Glutamatergic neuron (in vitro differentiated cells): Measurements from ENCODE around the gene FBXL14. TPM values are rescaled to one million over a fixed set of nuclear protein-coding genes. Genes with fewer than 3 reads are reported as not detected.

Source experiments
- DNase-seq: peaks from one replicate; pipeline ENCODE4 v3.0.0; 2022
- H3K27ac Mint-ChIP-seq: one replicate; pipeline ENCODE4 v1.8.0; 2020; ENCODE audit warnings: mild to moderate bottlenecking, mixed read lengths, inconsistent platforms; ENCODE audit not compliant: unreplicated experiment
- H3K27me3 Mint-ChIP-seq: one replicate; pipeline ENCODE4 v1.8.0; 2020; ENCODE audit warnings: mild to moderate bottlenecking, moderate library complexity, mixed read lengths, inconsistent platforms; ENCODE audit not compliant: unreplicated experiment
- H3K36me3 Mint-ChIP-seq: one replicate; pipeline ENCODE4 v1.8.0; 2020; ENCODE audit warnings: mild to moderate bottlenecking, mixed read lengths, inconsistent platforms; ENCODE audit not compliant: unreplicated experiment
- H3K4me1 Mint-ChIP-seq: one replicate; pipeline ENCODE4 v1.8.0; 2020; ENCODE audit warnings: mild to moderate bottlenecking, low read depth, mixed read lengths, inconsistent platforms; ENCODE audit not compliant: unreplicated experiment
- H3K4me3 Mint-ChIP-seq: one replicate; pipeline ENCODE4 v1.8.0; 2020; ENCODE audit warnings: mild to moderate bottlenecking, mixed read lengths, inconsistent platforms; ENCODE audit not compliant: unreplicated experiment
- H3K9me3 Mint-ChIP-seq: one replicate; pipeline ENCODE4 v1.8.0; 2020; ENCODE audit warnings: mild to moderate bottlenecking, moderate library complexity, mixed read lengths, inconsistent platforms; ENCODE audit not compliant: unreplicated experiment
- total RNA-seq: library from RNA; stranded (reverse); fragmentation: NEBNext Ultra II Directional; extraction: Animal tissue kit (Norgen Biotek cat#: 25700); gene quantifications from one replicate; pipeline ENCODE4 v1.2.1, GENCODE V29; 2021; ENCODE audit not compliant: unreplicated experiment
- TF ChIP-seq, protein P1 (sequence below): fragments of 200-600 bp; sonication (generic); IDR thresholded peaks from one replicate; pipeline ENCODE4 v1.5.0; 2021; ENCODE audit not compliant: partially characterized antibody, unreplicated experiment

The FBXL14 gene
- total RNA-seq, 1 donor from 2014 or later: 28.8 TPM

DNA sequence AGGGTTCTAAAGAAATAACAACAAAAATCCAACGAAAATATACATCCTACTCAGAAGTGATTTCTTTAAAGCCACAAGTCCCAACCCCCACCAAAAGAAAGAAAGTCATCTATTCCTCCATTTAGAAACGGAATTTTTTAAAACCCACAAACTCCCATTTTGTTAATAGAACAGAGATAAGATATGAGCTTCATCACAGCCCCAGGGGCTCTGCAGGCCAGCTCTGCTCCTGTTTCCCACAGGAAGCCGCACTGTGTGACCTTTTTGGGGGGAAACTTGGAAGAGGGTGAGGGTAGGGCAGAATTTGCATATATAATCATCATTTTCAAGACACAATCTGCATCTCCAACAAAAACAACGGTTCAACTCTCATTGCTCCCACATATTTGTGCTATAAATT lies 2.8 kb downstream of the FBXL14 start:
- Mint-ChIP-seq H3K27me3 (peaks cover 23% of the 10 kb centered on the region), H3K27ac (peak overlapping the region; percentile 90), H3K4me1 (peaks cover 38% of the 10 kb centered on the region), H3K9me3 (peaks cover 26% of the 10 kb centered on the region), H3K4me3 (peak overlapping the region; percentile 94), H3K36me3 (peaks cover 8% of the 10 kb centered on the region)
- TF ChIP-seq, protein P1, sequence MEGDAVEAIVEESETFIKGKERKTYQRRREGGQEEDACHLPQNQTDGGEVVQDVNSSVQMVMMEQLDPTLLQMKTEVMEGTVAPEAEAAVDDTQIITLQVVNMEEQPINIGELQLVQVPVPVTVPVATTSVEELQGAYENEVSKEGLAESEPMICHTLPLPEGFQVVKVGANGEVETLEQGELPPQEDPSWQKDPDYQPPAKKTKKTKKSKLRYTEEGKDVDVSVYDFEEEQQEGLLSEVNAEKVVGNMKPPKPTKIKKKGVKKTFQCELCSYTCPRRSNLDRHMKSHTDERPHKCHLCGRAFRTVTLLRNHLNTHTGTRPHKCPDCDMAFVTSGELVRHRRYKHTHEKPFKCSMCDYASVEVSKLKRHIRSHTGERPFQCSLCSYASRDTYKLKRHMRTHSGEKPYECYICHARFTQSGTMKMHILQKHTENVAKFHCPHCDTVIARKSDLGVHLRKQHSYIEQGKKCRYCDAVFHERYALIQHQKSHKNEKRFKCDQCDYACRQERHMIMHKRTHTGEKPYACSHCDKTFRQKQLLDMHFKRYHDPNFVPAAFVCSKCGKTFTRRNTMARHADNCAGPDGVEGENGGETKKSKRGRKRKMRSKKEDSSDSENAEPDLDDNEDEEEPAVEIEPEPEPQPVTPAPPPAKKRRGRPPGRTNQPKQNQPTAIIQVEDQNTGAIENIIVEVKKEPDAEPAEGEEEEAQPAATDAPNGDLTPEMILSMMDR: no peak
- no peak for DNase-seq

DNA sequence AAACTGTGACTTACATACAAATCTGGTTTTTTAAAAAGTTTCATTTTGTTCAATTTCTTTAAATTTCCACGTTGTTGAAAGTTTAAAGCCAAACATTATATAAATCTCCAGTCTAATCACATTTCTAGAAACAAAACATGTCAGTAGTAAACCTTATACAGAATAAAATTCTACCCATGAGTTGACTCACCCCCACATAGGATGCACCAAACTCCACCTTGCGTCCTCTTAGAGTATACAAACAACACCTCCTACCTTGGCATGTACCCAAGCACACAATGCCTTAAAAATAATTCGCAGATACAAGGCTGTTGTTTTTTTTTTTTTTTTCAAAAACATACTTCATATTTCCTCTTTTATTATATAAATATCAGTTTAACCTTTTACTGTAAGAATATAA lies 3.3 kb downstream of the FBXL14 start:
- H3K27me3 Mint-ChIP-seq: peaks cover 23% of the 10 kb centered on the region
- H3K27ac Mint-ChIP-seq: peak overlapping the region; percentile 92
- peak overlapping the region; percentile 94 for H3K4me3 Mint-ChIP-seq
- peaks cover 37% of the 10 kb centered on the region for H3K4me1 Mint-ChIP-seq
- DNase-seq: no peak
- TF ChIP-seq, protein P1: no peak
- peaks cover 26% of the 10 kb centered on the region for H3K9me3 Mint-ChIP-seq
- H3K36me3 Mint-ChIP-seq: peaks cover 8% of the 10 kb centered on the region

DNA sequence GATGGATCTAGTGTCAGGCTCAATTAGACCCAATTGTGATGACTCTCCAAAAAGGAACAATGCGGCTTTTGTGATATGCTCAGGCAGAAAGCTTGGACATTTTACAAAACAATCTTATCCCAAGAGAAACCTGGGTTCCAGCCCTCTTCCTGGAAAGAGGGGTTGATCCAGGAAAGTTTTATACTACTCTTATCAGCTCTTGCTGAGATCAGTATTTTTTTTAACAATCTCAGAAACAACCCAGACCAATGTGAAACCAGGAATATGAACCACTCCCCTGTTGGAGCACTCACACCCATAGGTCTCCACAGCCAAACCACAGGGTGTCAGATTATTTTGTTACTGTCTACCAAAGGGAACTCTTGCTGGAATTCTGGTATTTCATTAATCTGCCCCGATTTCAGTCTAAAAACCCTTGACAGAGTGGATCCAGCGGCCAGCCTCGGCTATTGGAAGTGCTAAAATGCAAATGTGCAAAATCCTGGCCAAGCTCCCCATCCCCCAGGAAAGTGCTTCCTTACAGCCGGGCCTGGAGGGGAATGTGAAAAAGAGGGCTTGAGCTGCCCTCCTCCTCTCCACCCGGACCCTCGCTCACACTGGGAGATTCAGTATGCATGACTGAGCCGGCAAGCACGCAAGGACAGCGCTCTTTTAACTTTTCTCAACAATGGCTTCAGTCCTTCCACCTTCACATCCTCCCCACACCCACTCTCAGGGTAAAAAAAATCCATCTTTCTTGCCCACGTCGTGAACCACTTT lies 4.0 kb downstream of the FBXL14 start:
- DNase-seq: peak; percentile 58
- H3K4me1 Mint-ChIP-seq: peaks cover 37% of the 10 kb centered on the region
- peaks cover 22% of the 10 kb centered on the region for H3K27me3 Mint-ChIP-seq
- H3K4me3 Mint-ChIP-seq: peak overlapping the region; percentile 94
- H3K9me3 Mint-ChIP-seq: peaks cover 24% of the 10 kb centered on the region
- H3K36me3 Mint-ChIP-seq: peaks cover 8% of the 10 kb centered on the region
- TF ChIP-seq, protein P1: no peak
- peak overlapping the region; percentile 92 for H3K27ac Mint-ChIP-seq

DNA sequence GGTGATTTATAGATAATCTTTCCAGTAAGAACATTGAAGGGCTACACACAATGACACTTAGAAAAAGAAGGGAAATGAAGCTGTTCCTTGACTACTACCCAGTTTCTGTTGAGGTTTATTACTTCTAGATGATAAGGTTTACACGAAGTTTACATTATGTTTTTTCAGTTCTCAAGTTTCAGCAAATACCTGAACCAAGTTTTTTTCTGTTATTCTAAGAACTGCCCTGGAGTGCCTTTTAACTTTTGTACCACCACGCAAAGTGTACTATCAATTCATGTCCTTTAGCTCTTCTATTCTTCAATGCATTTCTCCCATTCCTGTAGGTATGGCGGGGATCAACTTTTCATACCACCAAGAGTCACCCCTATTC lies 5.8 kb downstream of the FBXL14 start:
- TF ChIP-seq, protein P1: no peak
- H3K9me3 Mint-ChIP-seq: peaks cover 27% of the 10 kb centered on the region
- H3K4me3 Mint-ChIP-seq: peak overlapping the region; percentile 54
- no peak for DNase-seq
- no peak overlapping the region for H3K27ac Mint-ChIP-seq
- H3K4me1 Mint-ChIP-seq: peaks cover 42% of the 10 kb centered on the region
- H3K27me3 Mint-ChIP-seq: peaks cover 23% of the 10 kb centered on the region
- peaks cover 8% of the 10 kb centered on the region for H3K36me3 Mint-ChIP-seq

DNA sequence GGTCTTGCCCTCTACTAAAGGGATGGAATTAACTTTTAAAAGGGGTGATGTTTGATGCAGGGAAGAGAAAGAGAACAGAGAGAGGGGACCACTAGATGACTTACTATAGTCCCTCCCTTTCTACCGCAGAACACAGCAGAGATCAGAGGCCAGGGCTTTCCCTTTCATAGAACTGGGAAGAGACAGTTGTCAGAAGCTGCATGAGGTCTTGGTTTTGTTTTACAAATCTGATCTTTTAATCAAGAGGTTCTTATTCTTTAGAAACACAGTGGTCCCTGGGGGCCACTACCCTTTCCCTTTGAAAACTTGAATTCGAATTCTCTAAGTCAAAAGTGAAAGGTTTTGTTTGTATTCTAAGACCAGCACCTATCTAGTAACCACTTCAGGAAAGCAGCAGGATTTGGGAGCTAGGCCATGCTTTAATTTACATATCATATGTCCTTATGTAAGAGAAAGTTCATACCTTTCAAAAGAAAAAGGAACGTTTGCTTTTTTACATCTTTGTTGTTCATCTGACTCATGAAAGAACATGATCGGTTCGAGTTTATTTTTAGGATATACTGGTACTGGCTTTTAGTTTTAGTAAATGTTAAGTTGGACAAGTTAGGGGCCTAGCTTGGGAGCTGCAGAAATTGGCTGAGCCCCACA lies 6.3 kb downstream of the FBXL14 start:
- no peak for DNase-seq
- Mint-ChIP-seq H3K27ac (peak overlapping the region; percentile 26), H3K9me3 (peaks cover 25% of the 10 kb centered on the region), H3K4me1 (peaks cover 47% of the 10 kb centered on the region), H3K27me3 (peaks cover 21% of the 10 kb centered on the region), H3K36me3 (peaks cover 8% of the 10 kb centered on the region), H3K4me3 (peak overlapping the region; percentile 35)
- TF ChIP-seq, protein P1: no peak
